Type B pancreatic cell (in vitro differentiated cells): Measurements from ENCODE around the gene ERLIN1. TPM values are rescaled to one million over a fixed set of nuclear protein-coding genes. Genes with fewer than 3 reads are reported as not detected.

Experiments used
- DNase-seq: peaks from one replicate; pipeline ENCODE4 v3.0.0; 2021; ENCODE audit warnings: mixed read lengths; ENCODE audit not compliant: unreplicated experiment; ENCODE audit errors: extremely low spot score
- H3K27ac Mint-ChIP-seq: 2 replicates; pipeline ENCODE4 v1.8.0; 2021; ENCODE audit warnings: mild to moderate bottlenecking, mixed read lengths
- H3K27me3 Mint-ChIP-seq: 2 replicates; pipeline ENCODE4 v1.8.0; 2021; ENCODE audit warnings: mixed read lengths
- H3K36me3 Mint-ChIP-seq: 2 replicates; pipeline ENCODE4 v1.8.0; 2021; ENCODE audit warnings: mixed read lengths
- H3K4me1 Mint-ChIP-seq: one replicate; pipeline ENCODE4 v1.8.0; 2021; ENCODE audit warnings: mixed read lengths; ENCODE audit not compliant: unreplicated experiment
- H3K4me3 Mint-ChIP-seq: 2 replicates; pipeline ENCODE4 v1.8.0; 2021; ENCODE audit warnings: mild to moderate bottlenecking, mixed read lengths
- H3K9me3 Mint-ChIP-seq: 2 replicates; pipeline ENCODE4 v1.8.0; 2021; ENCODE audit warnings: mixed read lengths
- total RNA-seq: library from RNA; stranded (reverse); gene quantifications from 2 replicates; pipeline ENCODE4 v1.2.1, GENCODE V29; 2021; ENCODE audit warnings: low replicate concordance
- TF ChIP-seq, protein P1 (sequence below): fragments of 200-600 bp; sonication (generic); conservative IDR thresholded peaks from 2 replicates; pipeline ENCODE4 v1.5.0; 2021; ENCODE audit warnings: antibody characterized with exemption, mild to moderate bottlenecking

ERLIN1 gene
- total RNA-seq, 1 donor from 2014 or later: 37.1 TPM

DNA sequence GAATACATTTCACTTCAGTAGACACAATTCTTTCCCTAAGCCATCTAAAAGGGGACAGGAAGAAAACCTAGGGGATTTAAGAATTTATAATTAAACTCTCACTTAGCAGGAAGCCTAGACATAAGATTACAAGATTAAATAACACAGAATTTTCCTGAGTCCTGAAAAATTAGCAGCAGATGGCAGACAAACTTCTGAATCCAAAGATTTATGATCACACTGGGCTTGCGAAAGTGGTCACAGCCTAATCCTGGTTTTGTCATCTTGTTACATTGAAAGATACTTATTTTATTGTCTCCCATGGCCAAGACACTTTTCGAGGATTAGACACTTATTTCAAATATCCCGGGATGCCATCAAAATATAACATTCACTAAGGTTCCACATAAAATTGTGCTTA, 2.9 kb downstream of the ERLIN1 start:
- no peak overlapping the region for H3K4me3 Mint-ChIP-seq
- TF ChIP-seq, protein P1, sequence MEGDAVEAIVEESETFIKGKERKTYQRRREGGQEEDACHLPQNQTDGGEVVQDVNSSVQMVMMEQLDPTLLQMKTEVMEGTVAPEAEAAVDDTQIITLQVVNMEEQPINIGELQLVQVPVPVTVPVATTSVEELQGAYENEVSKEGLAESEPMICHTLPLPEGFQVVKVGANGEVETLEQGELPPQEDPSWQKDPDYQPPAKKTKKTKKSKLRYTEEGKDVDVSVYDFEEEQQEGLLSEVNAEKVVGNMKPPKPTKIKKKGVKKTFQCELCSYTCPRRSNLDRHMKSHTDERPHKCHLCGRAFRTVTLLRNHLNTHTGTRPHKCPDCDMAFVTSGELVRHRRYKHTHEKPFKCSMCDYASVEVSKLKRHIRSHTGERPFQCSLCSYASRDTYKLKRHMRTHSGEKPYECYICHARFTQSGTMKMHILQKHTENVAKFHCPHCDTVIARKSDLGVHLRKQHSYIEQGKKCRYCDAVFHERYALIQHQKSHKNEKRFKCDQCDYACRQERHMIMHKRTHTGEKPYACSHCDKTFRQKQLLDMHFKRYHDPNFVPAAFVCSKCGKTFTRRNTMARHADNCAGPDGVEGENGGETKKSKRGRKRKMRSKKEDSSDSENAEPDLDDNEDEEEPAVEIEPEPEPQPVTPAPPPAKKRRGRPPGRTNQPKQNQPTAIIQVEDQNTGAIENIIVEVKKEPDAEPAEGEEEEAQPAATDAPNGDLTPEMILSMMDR: no peak
- H3K4me1 Mint-ChIP-seq: peaks cover 35% of the 10 kb centered on the region
- H3K27me3 Mint-ChIP-seq: no peaks in the 10 kb centered on the region
- H3K36me3 Mint-ChIP-seq: peaks cover 11% of the 10 kb centered on the region
- H3K9me3 Mint-ChIP-seq: no peaks in the 10 kb centered on the region
- H3K27ac Mint-ChIP-seq: peak overlapping the region; percentile 84
- no peak for DNase-seq

DNA sequence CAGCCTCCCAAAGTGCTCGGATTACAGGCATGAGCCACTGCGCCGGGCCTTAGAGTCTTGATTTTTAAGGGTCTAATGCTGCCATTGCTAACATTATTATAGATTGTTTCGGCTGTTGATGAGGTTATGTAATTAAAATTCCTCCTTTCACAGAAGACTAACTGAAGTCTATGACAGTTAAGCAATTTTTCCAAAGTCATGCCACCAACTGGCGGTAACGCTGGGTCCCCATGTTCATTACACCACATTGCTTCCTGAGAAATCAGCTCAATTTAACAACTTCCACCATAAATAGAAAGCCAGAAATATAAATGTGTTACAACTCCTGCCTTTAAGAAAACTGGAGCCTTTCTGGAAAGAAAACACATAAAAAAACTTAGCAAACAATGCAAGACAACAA, 3.5 kb downstream of the ERLIN1 start:
- peaks cover 35% of the 10 kb centered on the region for H3K4me1 Mint-ChIP-seq
- peak overlapping the region; percentile 7 for H3K27ac Mint-ChIP-seq

DNA sequence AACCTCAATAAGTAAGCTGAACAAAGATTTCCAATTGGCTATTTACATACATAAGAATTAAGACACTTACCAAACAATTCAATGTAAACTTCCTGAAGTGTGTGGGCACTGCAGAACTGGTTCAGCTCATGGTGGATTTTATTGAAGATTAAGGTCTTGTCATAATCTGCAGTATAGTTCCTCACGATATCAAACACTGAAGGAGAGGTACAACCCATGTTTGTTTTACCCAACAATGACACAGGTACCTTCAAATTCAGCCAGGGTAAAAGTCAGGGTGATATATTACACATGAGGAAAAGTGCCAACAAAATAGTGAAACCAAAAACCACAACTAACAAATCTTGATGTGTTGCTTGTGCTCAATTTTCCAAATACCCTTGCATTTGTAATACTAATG, 10.0 kb downstream of the ERLIN1 start:
- Mint-ChIP-seq H3K4me1 (peaks cover 9% of the 10 kb centered on the region), H3K27me3 (no peaks in the 10 kb centered on the region), H3K4me3 (no peak overlapping the region), H3K9me3 (peaks cover 8% of the 10 kb centered on the region), H3K36me3 (peaks cover 25% of the 10 kb centered on the region), H3K27ac (no peak overlapping the region)
- TF ChIP-seq, protein P1: no peak
- DNase-seq: no peak

More for the DNA sequence above, 3.5 kb downstream of the ERLIN1 start:
- H3K4me3 Mint-ChIP-seq: no peak overlapping the region
- no peak for DNase-seq
- H3K9me3 Mint-ChIP-seq: no peaks in the 10 kb centered on the region
- no peaks in the 10 kb centered on the region for H3K27me3 Mint-ChIP-seq
- TF ChIP-seq, protein P1: no peak
- peaks cover 14% of the 10 kb centered on the region for H3K36me3 Mint-ChIP-seq

DNA sequence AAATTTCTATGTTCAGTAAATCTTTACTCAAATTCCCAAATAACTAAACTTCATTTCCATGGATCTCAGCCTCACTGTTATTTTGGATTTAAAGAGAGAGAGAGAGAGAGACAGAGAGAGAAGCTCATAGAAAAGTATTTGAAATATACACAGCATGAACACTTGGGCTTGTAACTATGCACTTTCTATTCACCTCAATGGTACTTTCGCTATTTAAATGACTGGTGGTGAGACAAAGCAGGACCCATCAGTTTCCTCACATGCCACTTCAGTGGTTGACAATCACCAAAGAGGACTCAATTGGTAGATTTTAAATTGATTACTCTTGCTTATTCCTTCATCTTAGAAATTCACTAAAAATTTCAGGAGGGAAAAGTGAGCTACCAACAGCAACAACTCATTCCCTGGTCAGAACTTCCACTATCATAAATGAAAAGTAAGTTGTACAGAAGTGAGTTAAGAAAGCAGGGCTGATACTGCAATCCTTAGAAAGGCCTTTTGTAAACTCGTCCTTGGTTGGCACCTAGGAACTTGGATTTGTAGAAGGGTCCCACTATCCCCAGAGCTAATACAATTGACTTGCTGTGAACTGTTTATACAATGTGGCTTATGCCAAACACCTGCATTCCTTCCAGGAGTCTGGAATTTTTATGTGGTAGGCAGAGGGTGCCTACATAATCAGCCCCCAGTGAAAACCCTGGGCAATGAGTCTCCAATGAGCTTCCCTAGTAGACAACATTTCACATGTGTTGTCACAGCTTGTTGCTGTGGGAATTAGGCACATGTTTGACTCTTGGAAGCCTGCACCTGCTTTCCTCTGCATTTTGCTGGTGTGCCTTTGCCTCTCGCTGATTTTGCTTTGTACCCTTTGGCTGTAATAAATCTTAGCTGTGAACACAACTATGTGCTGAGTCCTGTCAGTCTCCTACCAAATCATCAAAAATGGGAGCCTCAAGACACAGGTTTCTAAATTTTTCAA, 10.8 kb downstream of the ERLIN1 start:
- TF ChIP-seq, protein P1: no peak
- Mint-ChIP-seq H3K36me3 (peaks cover 31% of the 10 kb centered on the region), H3K27ac (no peak overlapping the region), H3K4me1 (peaks cover 1% of the 10 kb centered on the region), H3K4me3 (no peak overlapping the region), H3K27me3 (no peaks in the 10 kb centered on the region), H3K9me3 (peaks cover 8% of the 10 kb centered on the region)
- no peak for DNase-seq

DNA sequence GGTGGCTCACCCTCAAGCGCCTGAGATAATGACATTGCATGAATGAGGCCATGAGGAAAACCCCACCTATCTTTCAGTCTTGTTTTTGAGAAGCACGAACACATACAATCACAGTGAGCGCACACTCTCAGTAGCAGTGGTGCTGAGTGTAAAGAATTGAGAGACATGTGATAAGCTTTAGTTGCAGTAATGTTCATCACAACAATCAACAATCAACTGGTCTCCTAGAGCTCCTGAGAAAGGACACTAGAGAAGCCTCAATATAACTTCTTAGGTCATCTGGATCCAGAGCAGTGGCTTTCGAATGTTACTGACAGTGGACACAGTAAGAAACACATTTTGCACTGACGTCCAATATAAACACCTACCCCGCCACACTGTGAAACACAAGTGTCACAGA, 12.8 kb downstream of the ERLIN1 start:
- DNase-seq: no peak
- Mint-ChIP-seq H3K9me3 (peaks cover 8% of the 10 kb centered on the region), H3K4me1 (no peaks in the 10 kb centered on the region), H3K36me3 (peaks cover 34% of the 10 kb centered on the region), H3K4me3 (no peak overlapping the region), H3K27ac (no peak overlapping the region), H3K27me3 (no peaks in the 10 kb centered on the region)
- TF ChIP-seq, protein P1: no peak
